ENCODE measurements around the gene CLIP1. TPM values are rescaled to one million over a fixed set of nuclear protein-coding genes. Genes with fewer than 3 reads are reported as not detected.
"Not testable (repeated sequence)": the region's sequence is repeated elsewhere in the genome, so short reads cannot be mapped to it uniquely, and the experiment has no call there.

CLIP1 gene
- total RNA-seq, 1 donor from 2014 or later, result 135 TPM

GRCh38 chr12:122464317-122465042 lies 42.0 kb upstream of the CLIP1 start:
- not testable (repeated sequence) for H3K9me3 ChIP-seq; H3K4me3 ChIP-seq; H3K27me3 ChIP-seq; DNase-seq (ENCODE audit: extremely low spot score in 2 of 2); H3K4me1 ChIP-seq; H3K36me3 ChIP-seq
- H3K27ac ChIP-seq, result peak overlapping the region; percentile 61
- intact Hi-C loops (cut with DNase I), result loop anchor here (5.0 kb wide), 1 partner anchor 62 kb away; no protein-coding TSS in a partner anchor
- peak in 1 of 2 donors; percentile 91 for TF ChIP-seq POLR2AphosphoS5 (IDR thresholded peaks at IDR 0.05; ENCODE audit: insufficient read depth in 1 of 2, low read depth in 1 of 2)

GRCh38 chr12:122460641-122461040 lies 38.2 kb upstream of the CLIP1 start:
- no peak overlapping the region for H3K4me3 ChIP-seq
- H3K27me3 ChIP-seq, result no peaks in the 10 kb centered on the region
- H3K36me3 ChIP-seq, result no peaks in the 10 kb centered on the region
- no peaks in the 10 kb centered on the region for H3K9me3 ChIP-seq
- H3K27ac ChIP-seq, result no peak overlapping the region
- intact Hi-C loops (cut with DNase I), result no loop called here
- TF ChIP-seq POLR2A (IDR thresholded peaks at IDR 0.05), result no peak
- no peak for TF ChIP-seq CTCF (IDR thresholded peaks at IDR 0.05)
- no peak for TF ChIP-seq POLR2AphosphoS5 (IDR thresholded peaks at IDR 0.05; ENCODE audit: insufficient read depth in 1 of 2, low read depth in 1 of 2)
- DNase-seq (ENCODE audit: extremely low spot score in 2 of 2), result no peak
- H3K4me1 ChIP-seq, result peaks cover 5% of the 10 kb centered on the region

- no peak for DNase-seq (ENCODE audit: extremely low spot score in 2 of 2)
- H3K4me1 ChIP-seq, result peaks cover 5% of the 10 kb centered on the region
- no peaks in the 10 kb centered on the region for H3K36me3 ChIP-seq
- intact Hi-C loops (cut with DNase I), result no loop called here
- H3K27ac ChIP-seq, result no peak overlapping the region
- H3K4me3 ChIP-seq, result no peak overlapping the region
- TF ChIP-seq CTCF (IDR thresholded peaks at IDR 0.05), result no peak
- no peak for TF ChIP-seq POLR2A (IDR thresholded peaks at IDR 0.05)
- TF ChIP-seq POLR2AphosphoS5 (IDR thresholded peaks at IDR 0.05; ENCODE audit: insufficient read depth in 1 of 2, low read depth in 1 of 2), result no peak
- no peaks in the 10 kb centered on the region for H3K27me3 ChIP-seq
- no peaks in the 10 kb centered on the region for H3K9me3 ChIP-seq
Observed at GRCh38 chr12:122460061-122460460, 37.6 kb upstream of the CLIP1 start.

GRCh38 chr12:122459211-122459610 lies 36.7 kb upstream of the CLIP1 start:
- no peak for DNase-seq (ENCODE audit: extremely low spot score in 2 of 2)
- Histone ChIP-seq H3K27me3 (no peaks in the 10 kb centered on the region), H3K27ac (no peak overlapping the region), H3K9me3 (no peaks in the 10 kb centered on the region), H3K36me3 (no peaks in the 10 kb centered on the region), H3K4me1 (no peaks in the 10 kb centered on the region), H3K4me3 (no peak overlapping the region)
- intact Hi-C loops (cut with DNase I), result no loop called here
- TF ChIP-seq POLR2A (IDR thresholded peaks at IDR 0.05) (no peak), POLR2AphosphoS5 (IDR thresholded peaks at IDR 0.05; ENCODE audit: insufficient read depth in 1 of 2, low read depth in 1 of 2) (no peak), CTCF (IDR thresholded peaks at IDR 0.05) (no peak)

- no peak for DNase-seq (ENCODE audit: extremely low spot score in 2 of 2)
- intact Hi-C loops (cut with DNase I), result no loop called here
- no peaks in the 10 kb centered on the region for H3K27me3 ChIP-seq
- no peaks in the 10 kb centered on the region for H3K4me1 ChIP-seq
- TF ChIP-seq POLR2A (IDR thresholded peaks at IDR 0.05), result no peak
- no peak for TF ChIP-seq POLR2AphosphoS5 (IDR thresholded peaks at IDR 0.05; ENCODE audit: insufficient read depth in 1 of 2, low read depth in 1 of 2)
- TF ChIP-seq CTCF (IDR thresholded peaks at IDR 0.05), result no peak
- H3K27ac ChIP-seq, result no peak overlapping the region
- no peaks in the 10 kb centered on the region for H3K36me3 ChIP-seq
- no peaks in the 10 kb centered on the region for H3K9me3 ChIP-seq
- no peak overlapping the region for H3K4me3 ChIP-seq
Observed at GRCh38 chr12:122458105-122459035, 35.9 kb upstream of the CLIP1 start.

Measured in vagina (tissue), 2 donors.